Hematopoietic multipotent progenitor cell (in vitro differentiated cells): Measurements from ENCODE around the gene RUNDC1. TPM values are rescaled to one million over a fixed set of nuclear protein-coding genes. Genes with fewer than 3 reads are reported as not detected.
"Not testable (repeated sequence)": the region's sequence is repeated elsewhere in the genome, so short reads cannot be mapped to it uniquely, and the experiment has no call there.

Experiments used
- DNase-seq, 3 donors: peaks; one replicate each; pipeline ENCODE4 v3.0.0-alpha.2; 2011 to 2015; ENCODE audit warnings: low read depth in 2 of 3, low spot score in 2 of 3
- total RNA-seq: library from RNA; depleted of rRNA; stranded (reverse); fragments of >200 nt; gene quantifications from one replicate; pipeline ENCODE4 v1.2.3, GENCODE V29; 2012

Gene RUNDC1
- total RNA-seq, result 12.7 TPM

- peak; percentile 79 to 91 (median 87) for DNase-seq
Observed at GRCh38 chr17:42980274-42980765, at the start of gene RUNDC1. RUNDC1 (plus strand) TSS chr17:42980565; CDS start chr17:42980577, 12 bp downstream.

DNA sequence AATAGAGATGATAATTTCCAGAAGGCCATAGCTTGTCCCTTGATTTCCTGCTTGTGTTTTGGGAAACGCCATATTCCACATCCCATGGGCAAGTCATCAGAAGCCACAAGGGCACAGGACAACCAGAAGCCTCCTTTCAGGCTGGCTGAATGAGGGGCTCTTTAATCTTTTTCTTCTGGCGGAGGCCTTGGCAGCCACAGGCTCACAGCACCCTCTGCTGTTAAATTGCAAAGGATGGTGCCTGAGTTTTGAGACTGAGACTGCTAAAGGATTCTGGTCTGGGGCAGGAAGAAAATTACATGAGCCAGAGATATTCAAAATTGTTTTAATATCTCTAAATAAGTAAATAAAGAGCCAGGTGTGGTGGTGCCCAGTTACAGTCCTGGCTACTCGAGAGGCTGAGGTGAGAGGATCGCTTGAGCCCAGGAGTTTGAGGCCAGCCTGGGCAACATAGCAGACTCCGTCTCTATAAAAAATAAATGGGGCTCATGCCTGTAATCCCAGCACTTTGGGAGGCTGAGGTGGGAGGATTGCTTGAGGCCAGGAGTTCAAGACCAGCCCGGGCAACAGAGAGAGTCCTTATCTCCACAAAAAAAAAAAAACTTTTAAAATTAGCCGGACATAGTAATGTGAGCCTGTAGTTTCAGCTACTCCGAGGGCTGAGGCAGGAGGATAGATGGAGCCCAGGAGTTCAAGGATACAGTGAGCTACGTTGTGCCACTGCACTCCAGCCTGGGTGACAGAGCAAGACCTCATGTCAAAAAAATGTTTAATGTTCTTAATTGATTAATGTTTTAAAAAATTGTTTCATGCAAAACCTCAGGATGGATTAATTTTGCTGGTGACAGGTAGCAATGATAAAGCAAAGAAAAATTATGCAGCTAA is 42.4 kb upstream of the RUNDC1 start:
- DNase-seq, result peak in 2 of 3 donors; percentile 60 to 83

DNA sequence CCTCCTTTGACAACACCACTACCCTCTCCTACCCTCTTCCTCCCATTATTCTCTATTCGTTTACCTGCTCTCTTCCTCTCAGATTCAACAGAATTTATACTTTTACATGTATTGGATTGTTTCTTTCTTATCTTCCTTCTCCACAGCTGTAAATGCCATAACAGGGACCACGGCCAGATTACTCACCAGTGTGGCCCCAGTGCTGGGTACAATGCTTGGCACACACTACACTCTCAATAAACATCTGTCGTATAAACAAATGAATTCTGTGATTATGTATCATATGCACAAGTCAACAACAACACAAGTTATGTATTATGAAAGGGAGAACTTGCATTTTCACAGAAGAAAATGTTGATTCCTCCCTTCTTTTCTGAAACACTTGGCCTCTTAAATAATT is 36.2 kb upstream of the RUNDC1 start:
- no peak for DNase-seq

- DNase-seq, result no peak
Observed at GRCh38 chr17:42946812-42947211, 33.6 kb upstream of the RUNDC1 start.

GRCh38 chr17:42950044-42950783 is 30.2 kb upstream of the RUNDC1 start:
- no peak for DNase-seq

DNA sequence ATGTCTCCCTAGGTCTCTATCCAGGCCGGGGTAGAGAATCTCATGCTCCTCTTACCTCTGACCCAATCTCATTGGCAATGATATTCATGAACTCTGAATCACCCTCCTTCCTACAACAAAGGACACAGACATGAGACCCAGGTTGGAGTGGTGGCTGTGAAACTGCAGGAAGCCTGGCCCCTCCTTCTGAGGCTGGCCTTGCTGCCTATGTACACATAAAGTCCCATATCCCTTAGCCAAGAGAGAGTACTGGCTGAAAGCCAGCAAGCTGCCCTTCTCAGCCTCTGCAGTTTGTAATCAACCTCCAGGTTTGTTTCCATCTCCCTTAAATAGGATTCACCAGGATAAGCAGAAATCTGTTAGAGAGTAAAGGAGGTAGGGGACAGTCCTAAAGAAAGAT is 26.7 kb upstream of the RUNDC1 start:
- DNase-seq, result no peak

- peak; percentile 83 to 94 (median 93) for DNase-seq
Observed at GRCh38 chr17:42964161-42964932, 16.0 kb upstream of the RUNDC1 start, which contains the start of gene AARSD1. AARSD1 (minus strand) TSS chr17:42964454; CDS start chr17:42964440, 14 bp downstream.

DNA sequence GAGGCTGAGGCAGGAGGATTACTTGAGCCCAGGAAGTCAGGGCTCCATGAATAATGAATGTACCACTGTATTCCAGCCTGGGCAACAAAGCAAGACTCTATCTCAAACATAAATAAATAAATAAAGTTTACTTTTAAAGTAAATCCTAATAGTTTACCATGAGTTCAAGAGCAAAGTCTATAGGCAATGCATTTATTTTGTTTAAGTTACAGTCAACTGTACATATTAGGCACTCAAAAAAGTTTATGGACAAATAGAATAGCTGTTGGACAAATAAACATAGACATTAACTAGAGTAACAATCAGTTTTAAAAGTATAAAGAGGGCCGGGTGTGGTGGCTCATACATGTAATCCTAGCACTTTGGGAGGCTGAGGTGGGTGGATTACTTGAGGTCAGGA is 12.4 kb upstream of the RUNDC1 start:
- DNase-seq, result no peak

- no peak for DNase-seq
Observed at GRCh38 chr17:42969001-42969581, 11.3 kb upstream of the RUNDC1 start.

DNA sequence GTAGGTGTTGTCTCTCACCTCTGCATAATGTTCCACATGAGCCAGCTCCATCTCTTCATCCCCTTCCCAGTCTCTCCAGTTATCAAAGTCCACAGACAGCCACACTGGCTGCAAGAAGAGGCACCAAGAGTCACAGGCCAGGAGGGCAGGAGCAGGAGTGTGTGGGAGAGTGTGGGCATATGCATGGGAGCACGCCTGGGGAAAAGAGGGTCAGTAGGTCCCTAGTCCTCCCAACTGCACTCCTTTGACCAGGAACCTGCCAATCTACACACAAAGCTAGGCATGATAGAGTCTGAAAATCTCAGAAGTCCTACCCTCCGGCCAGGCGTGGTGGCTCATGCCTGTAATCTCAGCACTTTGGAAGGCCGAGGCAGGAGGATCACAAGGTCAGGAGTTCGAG is 8.8 kb upstream of the RUNDC1 start:
- no peak for DNase-seq

DNA sequence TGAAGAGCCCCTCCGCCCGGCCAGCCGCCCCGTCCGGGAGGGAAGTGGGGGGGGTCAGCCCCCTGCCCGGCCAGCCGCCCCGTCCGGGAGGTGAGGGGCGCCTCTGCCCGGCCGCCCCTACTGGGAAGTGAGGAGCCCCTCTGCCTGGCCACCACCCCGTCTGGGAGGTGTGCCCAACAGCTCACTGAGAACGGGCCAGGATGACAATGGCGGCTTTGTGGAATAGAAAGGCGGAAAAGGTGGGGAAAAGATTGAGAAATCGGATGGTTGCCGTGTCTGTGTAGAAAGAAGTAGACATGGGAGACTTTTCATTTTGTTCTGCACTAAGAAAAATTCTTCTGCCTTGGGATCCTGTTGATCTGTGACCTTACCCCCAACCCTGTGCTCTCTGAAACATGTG is 7.0 kb upstream of the RUNDC1 start:
- DNase-seq, result not testable (repeated sequence)

DNA sequence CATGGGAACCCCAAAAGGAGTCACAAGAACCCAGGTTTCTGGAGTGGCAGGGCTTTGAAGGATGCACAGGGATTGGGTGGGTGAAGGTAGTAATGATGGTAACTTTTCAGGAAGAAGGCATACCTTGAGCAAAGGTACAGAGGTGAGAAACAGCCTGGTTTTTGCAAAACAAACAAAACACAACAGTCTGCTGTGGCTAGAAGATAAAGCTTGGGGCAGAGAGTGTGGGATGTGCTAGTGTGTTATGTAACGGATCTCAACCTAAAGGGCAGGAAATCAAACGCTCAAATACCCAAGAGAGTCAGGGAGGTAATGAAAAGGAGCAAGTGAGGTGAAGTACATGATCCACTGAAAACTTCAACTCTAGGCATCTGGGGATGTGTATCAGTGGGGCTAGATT is 5.1 kb upstream of the RUNDC1 start:
- DNase-seq, result no peak

DNA sequence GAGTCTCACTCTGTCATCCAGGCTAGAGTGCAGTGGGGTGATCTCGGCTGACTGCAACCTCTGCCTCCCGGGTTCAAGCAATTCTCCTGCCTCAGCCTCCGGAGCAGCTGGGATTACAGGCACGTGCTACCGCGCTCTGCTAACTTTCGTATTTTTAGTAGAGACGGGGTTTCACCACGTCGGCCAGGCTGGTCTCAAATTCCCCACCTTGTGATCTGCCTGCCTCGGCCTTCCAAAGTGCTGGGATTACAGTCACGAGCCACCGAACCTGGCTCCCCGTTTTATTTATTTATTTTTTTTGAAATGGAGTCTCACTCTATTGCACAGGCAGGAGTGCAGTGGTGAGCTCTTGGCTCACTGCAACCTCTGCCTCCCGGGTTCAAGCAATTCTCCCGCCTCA is 4.7 kb upstream of the RUNDC1 start:
- DNase-seq, result not testable (repeated sequence)

DNA sequence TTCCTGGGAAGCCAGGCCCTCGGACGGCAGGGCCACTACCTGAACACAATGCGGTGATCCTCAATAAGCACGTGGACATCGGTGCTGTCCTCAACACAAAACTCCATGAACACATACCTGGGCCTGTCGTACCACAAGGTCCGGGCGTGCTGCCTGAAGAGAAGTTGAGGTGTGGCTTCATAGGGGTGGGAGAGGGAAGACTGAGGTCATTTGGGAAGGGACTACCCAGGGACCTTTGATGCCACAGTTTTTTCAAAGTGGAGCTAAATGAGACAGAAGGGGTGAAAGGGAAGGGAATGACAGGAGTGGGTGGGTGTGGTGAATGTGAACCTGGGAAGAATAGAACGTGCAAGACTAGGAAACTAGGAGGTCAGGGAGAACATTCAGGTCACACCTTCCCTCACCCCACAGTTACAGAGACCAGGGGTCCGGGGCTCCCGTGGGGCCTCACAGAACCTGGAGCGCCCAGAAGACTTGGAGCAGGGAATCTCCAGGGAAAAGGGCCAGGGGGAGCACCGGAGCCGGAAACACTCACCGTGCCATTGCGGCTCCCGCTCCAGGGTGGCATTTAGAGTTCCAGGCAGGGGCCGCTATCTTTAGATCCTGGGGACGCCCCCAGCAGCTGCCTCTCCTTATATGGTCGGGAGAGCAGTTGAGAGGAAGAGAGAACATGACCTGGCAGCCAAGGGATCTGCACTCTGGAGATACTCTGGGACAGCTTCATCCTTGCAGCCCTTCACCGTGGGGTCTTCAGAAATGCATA is 673 bp upstream of the RUNDC1 start, which contains the start of gene PTGES3L:
TSS of gene PTGES3L (minus strand) at position 570 of the 763 bp plus-strand sequence. CDS start at position 543, 27 bp downstream.
- peak in 2 of 3 donors; percentile 35 to 66 for DNase-seq

GRCh38 chr17:42980766-42981397 is 517 bp downstream of the RUNDC1 start:
- DNase-seq, result peak in 2 of 3 donors; percentile 54 to 68

GRCh38 chr17:42982266-42982665 is 1.9 kb downstream of the RUNDC1 start:
- no peak for DNase-seq

GRCh38 chr17:42985225-42985624 is 4.9 kb downstream of the RUNDC1 start:
- DNase-seq, result peak in 2 of 3 donors; percentile 50 to 66

DNA sequence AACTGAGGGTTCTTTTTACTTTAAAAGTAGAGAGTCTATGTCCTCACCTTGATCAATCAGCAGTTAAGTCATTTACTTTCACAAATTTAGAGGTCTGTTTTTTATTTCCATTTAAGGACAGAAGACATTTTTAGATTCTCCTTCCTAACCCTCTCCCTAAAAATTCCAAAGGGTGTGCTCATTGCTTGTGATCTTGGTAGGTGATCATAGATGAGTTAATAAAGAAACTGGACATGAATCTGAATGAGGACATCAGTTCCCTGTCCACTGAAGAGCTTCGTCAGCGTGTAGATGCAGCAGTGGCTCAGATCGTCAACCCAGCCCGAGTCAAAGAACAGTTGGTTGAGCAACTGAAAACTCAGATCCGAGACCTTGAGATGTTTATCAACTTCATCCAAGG is 8.8 kb downstream of the RUNDC1 start:
- DNase-seq, result no peak
